NCI-H2227 treated with DMSO at 0.1 percent for 48 hours (cell line): ENCODE measurements around the gene PM20D2.
"Not testable (repeated sequence)": the region's sequence is repeated elsewhere in the genome, so short reads cannot be mapped to it uniquely, and the experiment has no call there.

Experiments used
- DNase-seq: peaks from one replicate; lab custom pipeline; 2025; lab: John Stamatoyannopoulos, UW

Gene PM20D2

GRCh38 chr6:89145956-89146717 is at the start of gene PM20D2:
Gene PM20D2, plus strand, starts transcription at chr6:89146055. Its CDS starts 90 bp downstream, at chr6:89146145.
- DNase-seq = peak; percentile 44

GRCh38 chr6:89098461-89098860 is 47.4 kb upstream of the PM20D2 start:
- DNase-seq = no peak

GRCh38 chr6:89100114-89100513 is 45.7 kb upstream of the PM20D2 start:
- no peak for DNase-seq

- no peak for DNase-seq
Observed at GRCh38 chr6:89110284-89110683, 35.6 kb upstream of the PM20D2 start.

- DNase-seq = no peak
Observed at GRCh38 chr6:89111933-89112332, 33.9 kb upstream of the PM20D2 start.

- no peak for DNase-seq
Observed at GRCh38 chr6:89116702-89117101, 29.2 kb upstream of the PM20D2 start.

GRCh38 chr6:89117211-89118108 is 28.4 kb upstream of the PM20D2 start, which contains the start of gene SRSF12:
Gene SRSF12, minus strand, starts transcription at chr6:89118071. Its CDS starts 184 bp downstream, at chr6:89117887.
- peak; percentile 12 for DNase-seq

GRCh38 chr6:89118931-89119330 is 26.9 kb upstream of the PM20D2 start:
- DNase-seq = no peak

- DNase-seq = no peak
Observed at GRCh38 chr6:89120371-89120770, 25.5 kb upstream of the PM20D2 start.

GRCh38 chr6:89121934-89122333 is 23.9 kb upstream of the PM20D2 start:
- DNase-seq = no peak

- peak; percentile 19 for DNase-seq
Observed at GRCh38 chr6:89122625-89123024, 23.2 kb upstream of the PM20D2 start.

- DNase-seq = not testable (repeated sequence)
Observed at GRCh38 chr6:89128256-89128671, 17.6 kb upstream of the PM20D2 start.

- DNase-seq = no peak
Observed at GRCh38 chr6:89131599-89131998, 14.3 kb upstream of the PM20D2 start.

- DNase-seq = no peak
Observed at GRCh38 chr6:89132057-89132456, 13.8 kb upstream of the PM20D2 start.

- DNase-seq = no peak
Observed at GRCh38 chr6:89133981-89134380, 11.9 kb upstream of the PM20D2 start.

GRCh38 chr6:89134723-89135122 is 11.1 kb upstream of the PM20D2 start:
- DNase-seq = no peak

- DNase-seq = no peak
Observed at GRCh38 chr6:89138173-89138572, 7.7 kb upstream of the PM20D2 start.

GRCh38 chr6:89139509-89140346 is 6.1 kb upstream of the PM20D2 start:
- DNase-seq = no peak

GRCh38 chr6:89140347-89141156 is 5.3 kb upstream of the PM20D2 start:
- no peak for DNase-seq

- DNase-seq = peak; percentile 5
Observed at GRCh38 chr6:89144354-89144906, 1.4 kb upstream of the PM20D2 start.
